Kasumi-1 (cell line): Measurements from ENCODE around the gene NFE2L3.
"Not testable (repeated sequence)": the region's sequence is repeated elsewhere in the genome, so short reads cannot be mapped to it uniquely, and the experiment has no call there.

Experiments
- DNase-seq, 2 experiments: peaks; one replicate each; lab custom pipeline; 2025; lab: John Stamatoyannopoulos, UW

The NFE2L3 gene

DNA sequence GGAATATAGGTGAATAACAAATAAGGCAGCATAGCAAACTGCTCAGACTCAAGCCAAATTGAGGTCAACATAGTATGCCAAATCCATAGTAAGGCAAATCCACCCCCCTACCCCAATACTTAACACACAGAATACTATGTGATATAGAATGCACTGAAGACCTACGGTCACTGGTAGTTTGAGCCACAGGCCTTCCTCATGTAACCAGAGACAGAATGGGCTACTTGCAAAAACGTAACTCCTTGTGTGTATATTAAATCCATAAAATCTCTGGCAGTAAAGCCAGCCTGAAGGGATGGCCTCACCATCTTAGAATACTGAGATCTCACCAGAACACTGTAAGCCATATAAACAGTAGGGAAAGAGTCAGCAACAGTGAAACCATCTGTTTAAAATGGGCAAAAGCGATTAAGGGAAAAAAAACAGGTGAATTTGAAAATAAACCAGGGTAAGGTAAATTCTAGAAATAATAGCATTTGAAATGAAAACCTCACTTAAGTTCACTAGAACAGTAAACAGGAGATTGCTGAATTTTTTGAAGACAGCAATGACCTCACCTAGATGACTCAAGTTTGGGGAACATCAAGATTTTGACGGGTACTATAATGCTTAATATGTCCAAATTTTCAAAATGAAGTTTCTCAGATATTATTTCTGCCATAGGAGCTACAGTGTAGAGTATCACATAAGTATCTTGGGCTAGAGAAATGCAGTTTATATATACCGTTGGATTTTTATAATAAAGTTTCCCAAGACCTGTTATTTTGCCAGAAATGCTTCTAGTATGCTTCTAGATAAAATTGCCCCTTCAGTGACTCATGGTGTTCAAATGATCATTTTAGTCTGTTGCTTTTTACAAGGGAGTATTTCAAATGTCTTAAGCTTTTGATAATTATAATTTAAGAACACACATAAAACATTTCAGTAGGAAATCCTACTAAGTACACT, 34.6 kb downstream of the NFE2L3 start:
- DNase-seq = no peak

DNA sequence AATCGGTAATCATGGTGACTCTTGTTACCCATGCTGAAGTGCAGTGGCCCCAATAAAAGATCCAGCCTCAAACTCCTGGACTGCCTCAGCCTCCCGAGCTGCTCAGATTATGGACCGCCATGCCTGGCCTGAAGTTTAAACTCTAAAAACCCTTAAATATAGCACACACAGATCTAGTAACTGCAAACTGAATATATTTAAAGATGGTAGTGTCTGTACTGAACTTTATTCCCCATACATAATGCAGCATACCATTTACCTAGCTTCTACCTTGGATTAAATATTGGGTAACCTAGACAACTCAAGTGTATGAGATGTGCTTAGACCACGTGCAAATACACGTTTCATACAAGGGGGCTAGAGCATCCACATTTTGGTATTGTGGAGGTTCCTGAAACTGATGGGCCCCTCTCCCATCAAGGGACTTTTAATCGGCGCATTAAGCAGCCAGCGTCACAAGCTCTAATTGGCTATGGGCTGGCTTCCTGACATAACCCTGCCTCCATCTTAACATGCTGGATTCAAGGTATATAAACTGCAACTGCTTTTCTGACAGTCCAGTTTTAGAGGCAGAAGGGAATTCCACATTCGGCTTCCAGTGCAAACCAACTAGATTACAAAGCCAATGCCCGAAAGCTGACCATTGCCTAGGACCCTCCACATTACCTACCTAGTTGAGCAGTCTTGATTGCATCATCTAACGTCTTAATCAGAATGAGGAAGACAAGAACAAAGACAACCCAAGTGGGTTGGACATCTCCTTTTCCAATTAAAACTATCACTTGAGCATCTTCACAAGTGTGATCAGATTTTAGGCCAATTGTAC, 35.6 kb downstream of the NFE2L3 start:
- DNase-seq = peak in 1 of 2 experiments; percentile 22

DNA sequence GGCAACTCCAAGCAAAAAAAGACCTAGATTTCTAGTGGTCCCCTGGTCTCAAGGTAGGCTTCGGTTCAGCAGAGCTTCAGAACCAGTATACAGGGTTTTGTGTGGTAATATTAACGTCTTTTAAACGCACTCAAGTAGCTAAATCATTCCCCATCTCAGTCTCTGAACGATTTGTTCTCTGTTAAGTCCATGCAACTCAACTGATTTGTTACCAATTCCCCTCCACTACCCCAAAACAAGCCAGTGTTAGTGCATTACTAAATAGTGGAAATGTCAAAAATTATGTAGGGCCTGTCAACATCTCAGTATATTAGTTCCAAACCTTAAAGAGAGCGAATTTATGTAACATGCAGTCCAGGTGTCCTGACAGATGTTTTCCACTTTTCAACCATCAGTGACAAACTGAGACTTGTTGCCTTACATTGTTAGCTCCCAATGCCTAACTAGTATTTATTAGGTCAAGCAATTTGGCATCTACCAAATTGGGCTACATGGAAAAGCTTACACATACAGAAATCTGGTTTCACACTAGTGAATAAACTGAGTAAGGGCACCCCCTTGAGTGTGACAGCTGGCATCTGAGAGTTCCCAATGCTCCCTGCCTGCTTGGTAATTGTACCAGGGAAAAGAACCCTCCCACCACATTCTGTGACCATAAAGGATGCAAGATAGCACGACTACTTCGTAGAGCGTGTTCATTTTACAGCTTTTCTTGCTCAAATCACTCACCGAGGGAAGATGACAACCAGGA, 36.4 kb downstream of the NFE2L3 start:
- peak in 1 of 2 experiments; percentile 31 for DNase-seq

DNA sequence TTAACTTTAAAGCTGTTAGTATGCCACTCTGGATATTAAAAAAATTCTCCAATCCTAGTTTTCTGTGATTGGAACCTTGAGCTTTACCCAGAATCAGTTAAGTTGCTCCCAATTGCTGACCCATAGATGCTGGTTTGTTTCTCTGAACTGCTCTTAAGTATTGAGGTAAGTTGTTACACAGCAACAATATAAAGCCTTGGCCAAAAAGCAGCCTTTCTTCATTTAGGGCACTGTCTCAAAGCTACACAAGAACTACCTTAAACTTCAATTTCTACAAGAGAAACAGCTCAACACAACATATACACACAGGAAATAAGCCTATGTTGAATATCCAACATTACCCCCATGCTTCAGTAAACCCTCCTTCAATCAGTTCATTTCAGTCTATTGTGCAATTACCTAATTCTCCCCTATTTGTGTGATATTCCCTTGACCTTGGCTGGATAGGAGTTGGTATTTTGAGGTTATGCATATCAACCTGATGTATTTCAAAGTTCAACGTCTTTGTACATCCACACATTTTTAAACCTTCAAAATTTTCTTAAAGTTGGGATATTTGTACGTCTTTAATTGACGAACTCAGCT, 37.1 kb downstream of the NFE2L3 start:
- DNase-seq = no peak

DNA sequence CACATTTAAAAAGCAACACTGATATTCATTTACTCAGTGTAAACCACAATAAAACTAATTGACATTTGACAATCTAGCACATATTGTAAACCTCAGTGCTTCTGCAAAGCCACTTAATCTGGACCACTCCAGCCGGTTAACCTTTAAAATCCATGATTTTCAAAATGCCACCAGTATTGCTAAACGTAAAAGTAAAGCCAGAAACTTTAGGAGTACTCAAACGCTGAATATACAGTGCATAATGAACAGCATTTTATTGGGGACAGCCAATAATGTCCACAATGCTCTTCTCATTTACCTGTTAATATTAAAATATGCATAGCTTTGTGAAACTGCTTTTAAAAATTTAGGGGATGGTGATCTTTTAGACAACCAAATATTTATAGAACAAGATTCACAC, 37.7 kb downstream of the NFE2L3 start:
- DNase-seq = no peak

DNA sequence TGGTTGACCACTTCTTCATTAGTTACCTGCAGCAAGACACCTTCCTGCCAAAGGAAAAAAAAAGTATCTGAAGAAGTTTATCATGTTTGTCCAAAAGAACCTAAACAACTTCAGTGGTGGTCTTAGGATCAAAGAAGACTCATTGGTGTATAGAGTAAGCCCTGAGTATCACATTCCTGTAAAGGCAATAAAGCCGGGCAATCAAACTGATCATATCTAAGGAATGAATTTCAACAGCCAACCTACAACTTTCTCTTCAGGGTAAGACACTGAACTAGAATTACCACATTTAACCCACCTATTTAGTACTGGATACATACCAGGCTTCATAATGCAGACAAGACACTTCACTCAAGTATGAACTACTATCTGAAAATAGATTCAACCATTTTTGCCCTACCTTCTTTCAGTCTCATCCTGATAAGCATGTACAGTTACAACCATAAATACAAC, 38.4 kb downstream of the NFE2L3 start:
- no peak for DNase-seq

DNA sequence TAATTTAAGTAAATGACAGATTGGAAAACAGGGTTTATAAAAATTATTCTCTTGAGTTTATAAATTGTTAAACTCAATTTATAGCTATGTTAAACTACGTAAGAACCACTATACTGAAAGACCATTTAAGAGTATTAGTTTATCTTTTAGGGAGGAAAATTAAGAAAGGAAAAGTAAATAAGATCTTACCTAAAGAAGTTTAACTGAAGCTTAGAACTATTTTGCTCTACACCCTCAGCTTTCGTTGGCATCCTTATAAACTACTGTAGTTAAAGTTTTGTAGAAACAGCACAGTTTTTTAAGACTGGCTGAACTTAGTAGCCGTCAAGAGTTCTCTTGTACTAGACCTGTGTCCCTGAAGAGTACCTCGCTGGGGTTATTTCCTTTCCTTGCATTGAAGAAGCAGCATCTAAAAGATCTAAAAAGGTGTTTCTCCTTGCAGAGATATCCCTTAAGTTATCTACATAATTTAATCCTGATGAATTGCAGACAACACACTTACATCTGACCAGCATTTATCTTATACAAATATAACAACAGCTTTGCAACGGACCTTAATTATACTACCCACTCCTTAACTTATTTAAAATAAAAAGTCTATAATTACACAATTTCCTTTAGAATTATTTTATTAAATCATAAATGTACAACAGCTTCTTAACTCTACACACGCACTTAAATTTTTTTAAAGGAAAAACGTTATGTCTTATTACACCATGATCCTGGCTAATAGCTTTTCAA, 39.4 kb downstream of the NFE2L3 start:
- no peak for DNase-seq

DNA sequence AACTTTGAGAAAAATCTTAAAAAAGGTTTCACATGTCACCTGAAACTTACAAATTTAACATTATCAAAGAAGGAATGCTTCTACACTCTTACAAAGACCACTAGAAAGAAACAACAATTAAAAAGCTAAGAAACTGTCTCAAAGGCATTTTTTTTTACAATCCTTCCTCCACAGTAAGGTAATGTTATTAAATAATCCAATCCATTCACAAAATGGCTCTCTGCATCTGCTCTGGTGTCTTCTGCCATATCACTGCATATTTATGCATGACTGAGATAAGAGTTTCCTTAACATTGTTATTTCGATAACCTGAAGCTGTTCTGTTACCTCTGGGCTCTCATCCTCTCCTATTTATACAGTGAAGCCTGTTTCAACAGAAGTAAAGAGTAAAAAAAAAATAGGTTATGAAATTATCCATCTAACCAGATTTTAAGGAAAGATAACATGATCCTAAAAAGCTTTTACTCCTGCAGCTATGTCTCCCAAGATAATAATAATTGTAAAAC, 40.0 kb downstream of the NFE2L3 start:
- DNase-seq = no peak

DNA sequence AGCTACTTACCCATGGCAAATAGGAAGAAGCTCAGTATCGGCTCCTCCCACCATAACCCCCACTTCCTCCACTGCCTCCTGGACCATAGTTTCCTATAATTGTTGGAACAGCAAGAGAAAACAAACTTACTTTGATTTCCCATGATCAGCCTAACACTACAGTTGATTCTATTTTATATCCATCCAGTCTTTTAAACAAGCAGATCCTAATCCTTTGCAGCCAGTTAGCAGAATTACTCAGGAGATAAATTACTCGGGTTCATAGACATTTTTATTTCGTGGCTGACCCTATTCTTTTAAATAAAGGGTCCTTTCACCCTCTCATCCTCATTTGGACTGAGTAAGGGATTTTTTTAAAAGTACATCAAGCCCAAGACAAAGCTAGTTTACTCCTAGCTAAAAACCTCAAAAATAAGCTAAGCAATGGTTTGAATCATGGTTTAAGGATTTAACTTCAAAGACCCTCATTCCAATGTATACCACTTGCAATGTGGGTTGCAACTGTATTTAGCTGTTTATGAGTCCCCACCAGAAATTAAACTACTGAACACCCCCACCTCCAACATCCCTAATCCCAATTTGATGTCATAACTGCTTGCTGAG, 40.6 kb downstream of the NFE2L3 start:
- DNase-seq = peak; percentile 30

DNA sequence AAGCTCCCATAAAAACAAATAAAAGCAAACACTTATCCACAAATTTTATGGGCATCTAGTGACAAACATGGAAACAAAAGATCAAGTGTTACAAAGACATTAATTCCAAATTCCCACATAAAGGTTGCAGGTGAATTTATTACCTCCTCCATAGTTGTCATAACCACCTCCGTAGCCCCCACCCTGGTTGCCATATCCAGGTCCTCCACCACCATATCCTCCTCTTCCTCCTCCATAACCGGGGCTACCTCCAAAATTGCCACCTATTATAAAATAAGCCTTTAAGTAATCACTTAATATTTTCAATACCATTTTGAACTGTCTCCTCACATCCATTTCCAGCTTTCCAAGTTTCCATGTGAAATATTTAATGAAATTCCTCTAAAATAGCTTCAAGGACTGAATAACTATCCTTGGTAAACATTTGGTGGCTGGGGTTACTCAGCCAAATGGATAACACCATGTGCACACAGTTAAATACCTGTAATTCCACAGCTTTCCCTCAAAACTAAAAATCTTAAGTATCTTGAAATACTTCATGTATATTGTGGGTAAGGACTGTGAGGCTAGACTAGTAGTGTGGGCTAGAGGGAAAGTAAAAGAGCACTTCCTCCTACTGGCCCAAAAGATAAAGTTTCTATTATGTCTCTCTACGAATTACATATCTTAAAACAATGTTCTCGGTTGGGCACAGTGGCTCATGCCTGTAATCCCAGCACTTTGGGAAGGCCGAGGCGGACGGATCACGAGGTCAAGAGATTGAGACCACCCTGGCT, 41.6 kb downstream of the NFE2L3 start:
- DNase-seq = peak; percentile 33 to 60

DNA sequence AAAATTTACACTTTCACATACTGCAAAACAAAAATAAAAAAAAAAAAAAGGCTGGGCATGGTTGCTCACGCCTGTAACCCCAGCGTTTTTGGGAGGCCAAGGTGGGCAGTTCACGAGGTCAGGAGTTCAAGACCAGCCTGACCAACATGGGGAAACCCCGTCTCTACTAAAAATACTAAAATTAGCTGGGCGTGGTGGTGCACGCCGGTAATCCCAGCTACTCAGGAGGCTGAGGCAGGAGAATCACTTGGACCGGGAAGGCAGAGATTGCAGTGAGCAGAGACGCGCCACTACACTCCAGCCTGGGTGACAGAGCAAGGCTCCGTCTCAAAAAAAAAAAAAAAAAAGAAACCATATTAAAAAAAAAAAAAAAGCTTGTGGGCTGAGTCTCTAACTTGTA, 42.8 kb downstream of the NFE2L3 start:
- not testable (repeated sequence) for DNase-seq

DNA sequence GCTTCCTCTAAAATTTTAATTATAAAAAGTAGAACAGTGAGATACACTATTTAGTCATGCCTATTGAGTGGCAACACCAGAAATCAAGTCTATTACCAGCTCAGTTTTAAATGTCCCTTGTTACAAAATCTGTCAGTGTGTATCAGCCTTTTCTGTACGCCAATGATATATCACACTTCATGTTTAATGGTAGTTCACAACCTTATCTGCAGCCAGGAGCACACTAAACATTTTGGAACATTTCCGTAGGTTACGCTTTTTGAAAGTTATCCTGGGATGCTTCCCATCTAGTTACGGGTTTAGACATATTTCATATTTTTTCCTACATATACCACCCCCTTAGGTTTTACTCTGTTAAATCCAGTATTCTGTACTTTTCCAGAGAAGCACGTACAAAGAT, 43.2 kb downstream of the NFE2L3 start:
- no peak for DNase-seq

DNA sequence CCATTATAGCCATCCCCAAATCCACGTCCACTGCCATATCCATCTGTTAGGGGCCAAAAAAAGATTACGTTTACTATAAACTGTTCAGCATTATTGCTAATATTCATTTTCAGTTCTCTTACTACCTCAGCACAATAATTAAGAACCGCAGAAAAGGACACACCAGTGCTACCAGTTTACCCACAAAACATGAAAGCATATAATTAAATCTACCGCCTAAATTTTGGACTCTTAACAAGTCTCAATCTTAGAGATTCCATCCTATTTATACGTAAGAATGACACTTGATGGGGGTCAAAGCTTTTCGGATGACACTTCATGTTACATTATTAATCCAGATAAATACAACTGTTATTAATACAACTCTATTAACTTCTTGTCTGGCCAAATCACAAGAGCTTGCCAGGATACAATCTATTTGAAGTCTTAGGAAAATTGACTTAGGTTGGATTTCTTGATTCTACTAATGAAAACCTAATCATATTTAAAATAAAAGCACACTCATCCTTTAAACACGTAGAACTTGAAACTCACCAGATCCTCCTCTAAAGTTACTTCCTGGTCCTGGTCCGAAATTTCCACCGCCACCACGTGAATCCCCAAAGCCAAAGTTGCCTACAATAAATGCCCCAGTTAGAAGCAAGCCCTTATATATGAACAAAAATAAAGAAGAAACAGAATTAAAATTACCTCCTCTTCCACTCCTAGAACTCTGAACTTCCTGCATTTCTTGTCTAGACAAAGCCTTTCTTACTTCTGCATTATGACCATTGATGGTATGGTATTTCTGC, 44.1 kb downstream of the NFE2L3 start:
- DNase-seq = peak; percentile 28 to 62

DNA sequence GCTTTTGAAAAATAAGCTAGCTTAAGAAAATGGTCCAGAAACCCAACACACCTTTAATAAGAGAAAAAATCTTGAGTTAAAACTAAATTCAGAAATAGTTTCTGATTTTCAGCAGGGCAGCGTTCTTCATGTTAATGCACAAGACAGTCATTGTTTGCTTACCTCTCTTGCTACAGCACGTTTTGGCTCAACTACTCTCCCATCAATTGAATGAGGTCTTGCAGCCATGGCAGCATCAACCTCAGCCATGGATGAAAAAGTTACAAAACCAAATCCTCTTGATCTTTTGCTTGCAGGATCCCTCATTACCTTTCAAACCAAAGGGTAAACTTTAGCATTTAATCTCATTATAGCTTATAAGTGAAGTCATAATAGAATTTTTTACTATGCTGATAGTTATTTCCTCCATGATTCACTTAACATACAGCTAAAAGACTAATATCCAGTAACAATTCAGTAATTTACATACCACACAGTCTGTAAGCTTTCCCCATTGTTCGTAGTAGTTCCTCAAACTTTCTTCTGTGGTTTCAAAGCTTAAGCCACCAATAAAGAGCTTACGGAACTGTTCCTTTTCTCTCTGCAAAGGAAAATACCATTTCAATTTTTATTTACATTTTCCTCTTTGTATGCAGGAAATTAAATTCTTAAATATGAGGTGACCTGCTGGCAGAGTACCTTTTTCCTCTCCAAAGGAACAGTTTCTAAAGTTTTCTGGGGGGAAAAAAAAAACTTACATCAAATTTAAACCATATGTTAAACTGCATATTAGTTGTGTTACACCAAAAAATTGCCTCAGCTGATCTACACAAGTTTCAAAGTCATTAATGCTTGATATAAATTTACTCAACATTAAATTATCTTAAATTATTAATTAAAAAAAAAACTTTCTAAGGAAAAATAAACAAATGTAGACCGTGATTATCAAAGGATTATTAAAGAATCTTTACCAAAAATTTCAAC, 45.4 kb downstream of the NFE2L3 start:
- DNase-seq = peak; percentile 92 to 97

DNA sequence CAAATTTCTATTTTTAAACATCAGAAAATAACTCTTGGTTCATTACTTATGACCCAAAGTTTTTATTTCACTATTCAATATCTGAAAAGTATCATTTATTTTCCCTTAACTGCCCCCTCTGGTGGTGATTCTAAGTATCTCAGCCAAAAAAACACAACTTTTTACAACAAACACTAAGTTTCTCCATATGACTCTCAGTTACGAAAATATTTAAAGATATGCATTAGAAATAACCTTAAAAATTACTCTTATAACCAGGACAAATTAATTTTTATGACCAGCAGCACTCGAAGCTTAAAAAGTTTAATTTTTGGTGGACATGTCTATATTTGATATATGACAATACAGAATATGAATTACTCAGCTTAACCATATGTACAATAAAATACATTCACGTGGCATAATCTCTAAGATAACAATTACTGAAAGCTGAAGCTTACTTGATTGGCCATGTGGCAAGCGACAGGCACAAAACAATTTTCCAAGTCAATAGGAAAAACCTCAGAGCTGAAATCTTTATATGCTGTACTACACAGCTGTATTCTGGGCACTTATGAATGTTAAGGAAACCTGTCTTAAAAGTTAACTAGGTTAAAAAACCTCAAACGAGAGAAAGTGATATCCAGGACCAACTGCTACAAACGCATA, 46.3 kb downstream of the NFE2L3 start:
- peak; percentile 57 to 76 for DNase-seq

DNA sequence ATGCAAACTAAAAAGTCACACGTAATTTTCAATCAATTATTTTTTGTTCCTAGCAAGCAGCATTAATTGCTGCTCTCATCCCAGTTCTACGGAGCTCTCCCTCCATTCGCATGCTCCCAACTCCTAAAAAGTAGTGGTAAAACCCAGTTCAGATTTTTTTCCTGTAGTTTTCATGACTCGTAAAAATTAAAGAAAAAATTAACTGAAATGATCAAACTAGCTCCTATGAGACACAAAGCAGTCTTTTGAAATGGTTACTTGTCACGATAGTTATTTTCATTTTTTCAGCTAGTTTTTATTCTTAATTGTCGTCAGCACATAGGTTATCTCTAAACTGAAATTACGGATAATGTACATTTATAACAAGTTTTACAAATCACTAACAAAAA, 46.8 kb downstream of the NFE2L3 start:
- no peak for DNase-seq
